ENCODE data around the gene ENTPD2.
A peak's percentile ranks its signal among the peaks of the same experiment; 100 is the strongest.
"Not testable (repeated sequence)": the region's sequence is repeated elsewhere in the genome, so short reads cannot be mapped to it uniquely, and the experiment has no call there.

The ENTPD2 gene

GRCh38 chr9:137045294-137046087, 8.4 kb downstream of the ENTPD2 start:
- DNase-seq (ENCODE audit: low read depth): no peak

DNA sequence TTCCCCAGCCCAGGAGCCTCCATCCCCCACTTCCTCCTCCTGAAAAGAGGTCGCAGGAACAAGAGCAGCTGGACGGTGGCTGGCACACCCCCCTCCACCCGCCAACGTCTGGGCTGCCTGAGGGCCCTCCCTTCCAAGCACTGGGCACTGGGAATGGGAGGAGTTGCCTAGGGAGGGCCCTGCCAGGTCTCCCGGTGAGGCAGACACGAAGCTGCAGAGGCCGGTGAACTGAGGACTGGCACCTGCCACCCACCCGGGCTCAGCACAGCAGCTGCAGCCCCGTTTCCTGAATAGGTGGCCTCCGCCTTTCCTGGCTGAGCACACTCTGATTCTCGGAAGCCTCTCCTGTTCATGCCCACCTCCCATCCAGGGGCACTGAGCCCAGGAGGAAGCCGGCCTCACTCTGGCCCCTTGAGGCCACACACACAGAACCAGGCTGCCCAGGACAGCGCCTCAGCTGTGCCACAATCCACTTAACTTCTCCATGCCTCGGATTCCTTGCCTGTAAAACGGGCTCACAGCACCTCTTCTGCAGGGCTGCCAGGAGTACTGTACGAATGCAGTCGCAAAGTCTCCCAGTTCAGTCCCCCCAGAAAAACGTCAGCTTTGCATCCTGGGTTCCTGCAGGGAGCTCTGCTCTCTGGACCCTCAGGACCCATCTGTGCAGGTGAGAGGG, 9.2 kb downstream of the ENTPD2 start:
- no peak for DNase-seq (ENCODE audit: low read depth)

DNA sequence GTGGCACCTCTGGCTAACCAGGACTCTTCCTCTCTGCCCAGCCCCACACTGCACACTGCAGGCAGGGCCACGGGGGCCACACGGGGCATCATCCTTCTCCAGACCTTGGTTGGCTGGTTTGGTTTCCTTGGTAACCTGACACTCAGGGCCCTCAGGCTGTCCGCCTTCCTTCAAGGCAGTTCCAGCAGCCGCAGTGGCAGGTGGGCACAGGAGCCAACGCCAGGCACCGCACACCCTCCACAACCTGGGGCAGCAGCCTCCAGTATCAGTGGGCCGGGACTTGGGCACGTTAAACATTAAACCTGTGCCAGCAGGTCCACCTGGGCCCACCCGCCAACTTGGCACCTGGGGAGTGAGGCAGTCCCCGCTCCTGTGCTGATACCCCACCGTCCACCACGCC, 9.8 kb downstream of the ENTPD2 start:
- DNase-seq (ENCODE audit: low read depth): no peak

- no peak for DNase-seq (ENCODE audit: low read depth)
Measured at GRCh38 chr9:137042751-137043727, 10.8 kb downstream of the ENTPD2 start.

DNA sequence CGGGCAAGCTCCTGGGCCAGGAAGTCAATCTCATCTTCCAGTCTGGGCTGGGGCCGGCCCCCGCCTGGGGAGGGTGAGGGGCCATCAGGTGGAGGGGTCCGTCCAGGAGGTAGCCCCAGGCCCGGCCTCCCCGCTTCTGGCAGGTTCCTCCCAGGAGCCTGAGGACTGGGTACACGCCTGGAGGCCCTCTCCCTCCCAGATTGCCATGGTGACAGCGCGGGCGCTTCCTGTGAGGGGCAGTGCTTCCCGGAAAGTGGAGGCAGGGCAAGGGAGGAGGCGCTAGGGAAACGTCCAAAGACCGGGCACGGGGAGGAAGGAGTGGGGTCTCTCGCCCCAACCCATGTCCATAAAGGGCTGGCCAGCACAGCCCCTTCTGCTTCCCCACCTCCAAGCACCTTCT, 12.7 kb downstream of the ENTPD2 start:
- no peak for DNase-seq (ENCODE audit: low read depth)

DNA sequence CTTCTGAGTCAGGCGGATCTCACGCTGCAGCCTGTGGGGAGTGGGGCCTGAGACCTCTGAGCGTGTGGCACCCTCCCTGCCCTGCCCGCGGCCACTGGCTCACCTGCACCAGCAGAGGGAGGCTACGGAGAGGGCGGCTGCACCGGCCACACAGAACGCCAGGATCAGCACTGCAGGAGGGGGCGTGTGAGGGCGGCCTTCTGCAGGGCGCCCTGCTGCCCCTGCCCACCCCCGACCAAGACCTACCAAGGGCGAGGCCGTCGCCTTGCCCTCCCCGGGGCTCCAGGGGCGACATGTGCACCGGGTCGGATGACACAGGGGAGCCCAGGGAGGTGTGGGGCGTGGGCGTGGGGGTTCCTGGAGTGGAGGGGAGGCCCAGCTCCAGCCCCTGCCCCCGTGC, 13.3 kb downstream of the ENTPD2 start:
- DNase-seq (ENCODE audit: low read depth): no peak

DNA sequence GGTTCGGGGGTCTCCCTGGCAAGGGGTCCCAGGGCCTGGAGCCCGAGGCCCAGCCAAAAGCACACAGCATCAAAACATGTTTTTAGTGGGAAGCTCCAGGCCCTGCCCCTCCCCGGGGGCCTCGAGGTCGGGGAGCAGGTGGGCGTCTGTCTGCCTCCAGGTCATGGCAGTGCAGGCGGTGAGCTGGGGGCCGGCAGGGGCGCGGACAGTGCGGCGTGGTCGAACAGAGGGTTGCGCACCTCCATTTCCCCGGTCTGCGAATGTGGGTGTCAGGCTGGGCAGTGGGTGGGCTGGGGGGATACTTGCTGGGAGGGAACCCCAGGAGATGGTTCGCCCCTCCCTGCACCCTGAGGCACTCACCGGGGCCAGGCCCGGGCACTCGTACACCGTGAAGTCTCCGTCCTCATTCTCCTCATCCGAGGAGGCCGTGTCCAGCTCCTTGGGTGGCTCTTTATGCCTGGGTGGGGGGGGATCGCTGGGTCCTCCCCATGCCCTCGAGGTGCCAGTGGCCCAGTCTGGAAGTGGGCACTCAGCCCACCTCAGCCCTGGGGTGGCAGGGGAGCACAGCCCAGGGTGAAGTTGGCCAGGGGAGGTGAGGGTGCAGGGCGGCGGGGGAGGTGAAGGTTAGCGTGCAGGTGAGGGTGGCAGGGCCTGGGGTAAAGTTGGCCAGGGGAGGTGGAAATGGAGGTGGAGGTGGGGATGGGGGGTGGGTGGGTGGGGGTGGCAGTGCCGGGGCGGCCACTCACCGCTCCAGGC, 14.1 kb downstream of the ENTPD2 start:
- DNase-seq (ENCODE audit: low read depth): no peak

- no peak for DNase-seq (ENCODE audit: low read depth)
Measured at GRCh38 chr9:137038916-137039315, 14.9 kb downstream of the ENTPD2 start.

DNA sequence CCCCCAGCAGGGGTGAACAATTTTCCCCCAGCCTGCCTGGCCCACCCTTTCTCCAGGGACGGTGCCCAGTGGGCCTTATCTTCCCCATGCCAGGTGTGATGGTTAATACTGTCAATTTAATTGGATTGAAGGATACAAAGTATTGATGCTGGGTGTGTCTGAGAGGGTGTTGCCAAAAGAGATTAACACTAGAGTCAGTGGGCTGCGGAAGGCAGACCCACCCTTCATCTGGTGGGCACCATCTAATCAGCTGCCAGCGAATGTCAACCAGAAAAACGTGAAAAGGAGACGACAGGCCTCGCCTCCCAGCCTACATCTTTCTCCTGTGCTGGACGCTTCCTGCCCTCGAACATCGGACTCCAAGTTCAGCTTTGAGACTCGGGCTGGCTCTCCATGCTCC, 16.4 kb downstream of the ENTPD2 start:
- DNase-seq (ENCODE audit: low read depth): no peak

- no peak for DNase-seq (ENCODE audit: low read depth)
Measured at GRCh38 chr9:137037035-137037434, 16.8 kb downstream of the ENTPD2 start.

GRCh38 chr9:137035937-137036336, 17.9 kb downstream of the ENTPD2 start:
- DNase-seq (ENCODE audit: low read depth): no peak

GRCh38 chr9:137035507-137035834, 18.4 kb downstream of the ENTPD2 start:
- DNase-seq (ENCODE audit: low read depth): no peak

- DNase-seq (ENCODE audit: low read depth): peak; percentile 81
Measured at GRCh38 chr9:137034709-137035506, 19.0 kb downstream of the ENTPD2 start.

DNA sequence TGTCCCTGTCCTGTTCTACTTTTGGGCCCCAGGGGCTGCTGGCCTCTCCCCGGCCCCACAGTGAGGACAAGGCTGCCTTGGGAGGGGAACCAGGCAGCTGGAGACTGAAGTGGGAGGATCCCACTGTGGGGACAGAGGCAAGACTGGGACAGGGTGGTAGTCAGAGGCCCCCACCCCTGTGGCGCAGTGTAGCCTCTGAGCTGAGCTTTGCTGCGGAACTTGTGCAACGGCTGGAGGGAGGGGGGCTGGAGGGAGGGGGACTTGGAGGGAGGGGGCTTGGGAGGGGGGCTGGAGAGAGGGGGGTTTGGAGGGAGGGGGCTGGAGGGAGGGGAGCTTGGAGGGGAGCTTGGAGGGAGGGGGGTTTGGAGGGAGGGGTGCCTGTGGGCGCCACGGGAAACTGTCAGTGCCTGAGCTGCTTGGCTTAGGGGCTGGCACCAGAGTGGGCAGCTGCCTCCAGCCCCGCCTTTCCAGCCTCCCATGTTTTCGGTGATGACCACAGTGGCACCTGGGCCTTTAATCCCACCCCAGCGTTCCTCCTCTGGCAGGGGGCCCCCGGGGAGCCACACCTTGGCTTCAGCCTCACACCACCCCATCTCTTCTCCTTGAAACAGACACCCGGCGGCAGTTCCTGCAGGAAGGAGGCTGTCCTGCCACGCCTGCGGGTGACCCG, 19.7 kb downstream of the ENTPD2 start:
- DNase-seq (ENCODE audit: low read depth): no peak

- DNase-seq (ENCODE audit: low read depth): not testable (repeated sequence)
Measured at GRCh38 chr9:137033481-137033880, 20.4 kb downstream of the ENTPD2 start.

DNA sequence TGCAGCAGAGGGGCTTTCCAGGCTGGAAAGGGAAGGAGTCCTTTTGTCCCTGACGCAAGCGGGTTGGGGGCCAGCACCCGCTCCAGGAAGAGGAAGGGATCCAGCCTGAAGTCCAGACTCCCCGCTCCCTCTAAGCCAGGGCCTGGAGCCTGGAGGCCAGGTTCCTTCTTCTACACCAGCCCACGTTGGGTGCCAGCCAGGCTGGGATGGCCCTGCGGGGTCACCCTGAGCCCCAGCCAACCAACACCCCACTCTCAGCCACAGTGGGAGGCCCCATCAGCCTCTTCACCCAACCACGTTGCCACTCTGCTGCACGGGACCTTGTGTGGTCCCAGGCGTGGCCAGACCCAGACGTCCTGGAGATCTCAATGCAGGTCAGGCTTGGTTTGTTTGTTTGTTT, 21.0 kb downstream of the ENTPD2 start:
- DNase-seq (ENCODE audit: low read depth): no peak

- no peak for DNase-seq (ENCODE audit: low read depth)
Measured at GRCh38 chr9:137031904-137032640, 21.8 kb downstream of the ENTPD2 start, which contains the start of gene FUT7. FUT7 (minus strand) TSS chr9:137032088; CDS start chr9:137031991, 97 bp downstream.

DNA sequence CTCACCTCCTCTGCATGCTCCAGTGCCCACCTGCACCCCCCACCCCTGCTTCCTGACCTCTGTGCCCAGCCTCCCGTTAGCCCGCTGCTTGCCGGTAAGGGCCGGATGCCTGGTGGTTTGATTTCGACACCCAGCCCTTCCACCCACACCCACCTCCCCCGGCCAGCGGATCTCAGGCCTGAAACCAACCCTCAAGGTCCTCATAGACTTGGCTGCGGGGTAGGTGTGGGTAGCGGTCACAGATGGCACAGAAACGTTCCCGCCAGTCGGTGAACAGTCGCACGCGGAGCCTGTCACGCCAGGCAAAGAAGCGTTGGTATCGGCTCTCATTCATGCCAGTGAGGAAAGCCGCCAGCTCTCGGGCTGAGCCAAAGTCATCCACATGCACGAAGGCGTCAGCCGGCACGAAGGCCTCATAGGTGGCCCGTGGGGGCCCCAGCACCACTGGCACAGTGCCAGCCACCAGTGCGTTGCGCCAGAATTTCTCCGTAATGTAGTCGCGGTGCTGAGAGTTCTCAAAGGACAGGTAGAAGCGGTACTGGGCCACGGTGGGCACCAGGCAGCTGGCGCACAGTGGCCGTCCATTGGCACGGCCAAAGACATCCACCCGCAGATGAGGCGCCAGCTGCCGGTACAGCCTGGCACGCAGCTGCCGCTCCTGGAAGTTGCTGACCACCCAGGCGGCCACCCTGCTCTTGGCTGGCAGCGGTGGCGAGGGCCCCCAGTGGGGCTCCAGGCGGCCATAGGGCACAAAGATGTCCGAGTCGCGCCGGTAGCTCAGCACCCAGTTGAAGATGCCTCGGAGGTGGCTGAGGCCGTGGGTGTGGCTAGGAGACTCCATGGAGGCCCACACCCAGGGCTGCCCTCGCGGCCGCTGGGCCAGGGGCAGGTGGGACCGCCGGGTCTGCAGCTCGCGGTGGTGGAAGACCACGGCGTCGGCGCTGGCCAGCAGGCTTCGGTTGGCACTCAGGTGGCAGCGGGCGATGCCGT, 23.0 kb downstream of the ENTPD2 start:
- DNase-seq (ENCODE audit: low read depth): peak; percentile 17

Measured in activated T-cell treated with anti-CD3 and anti-CD28 coated beads for 1 hour (primary cell).